NT2/D1 (cell line): ENCODE results near the gene FAM241A.

Experiments
- SUZ12 ChIP-seq: IDR thresholded peaks from 2 replicates; pipeline ENCODE4 v1.6.1; 2011; ENCODE audit not compliant: insufficient read length, insufficient read depth; ENCODE audit errors: extremely low read depth
- YY1 ChIP-seq: IDR thresholded peaks from 2 replicates; pipeline ENCODE4 v1.6.1; 2011; ENCODE audit not compliant: insufficient read length, insufficient read depth
- ZNF274 ChIP-seq: IDR thresholded peaks from 2 replicates; pipeline ENCODE4 v1.6.1; 2011; ENCODE audit warnings: mild to moderate bottlenecking, low read depth, low read length

DNA sequence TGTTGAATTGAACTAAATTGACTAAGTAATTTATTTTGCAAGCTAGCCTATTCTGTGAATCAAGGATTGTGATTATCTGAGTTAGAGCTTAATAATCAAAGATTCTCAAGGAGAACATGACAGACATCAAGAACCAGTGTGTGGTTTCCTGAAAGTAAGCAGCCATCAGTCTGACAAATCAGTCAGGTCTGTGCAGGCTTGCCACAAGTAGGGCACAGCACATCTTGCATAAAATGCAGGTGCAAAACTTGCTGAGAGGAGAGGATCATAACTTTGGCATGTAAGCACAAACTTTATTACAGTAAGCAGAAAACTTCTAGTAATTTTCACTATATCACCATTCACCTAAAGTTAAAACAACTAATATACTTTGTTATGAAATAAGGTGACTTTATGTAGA lies 22.5 kb downstream of the FAM241A start:
- TF ChIP-seq ZNF274 (no peak), YY1 (no peak), SUZ12 (no peak)
